ENCODE measurements around the gene P2RY4.

GRCh38 chrX:70262952-70263567 lies 3.1 kb upstream of the P2RY4 start:
- peak; percentile 73 to 84 (median 78) for TF ChIP-seq CTCF (optimal IDR thresholded peaks at IDR 0.05 in 1 of 3, IDR thresholded peaks at IDR 0.05 in 1 of 3, conservative IDR thresholded peaks at IDR 0.05 in 1 of 3; ENCODE audit: extremely low read depth in 1 of 3, insufficient read depth in 2 of 3, low read length in 3 of 3)
- TF ChIP-seq EZH2 (IDR thresholded peaks at IDR 0.05; ENCODE audit: low read length), result no peak
